ENCODE results near the gene LTC4S. TPM values are rescaled to one million over a fixed set of nuclear protein-coding genes. Genes with fewer than 3 reads are reported as not detected.

Gene LTC4S
- total and polyA plus RNA-seq, 2 experiments from 2014 or later: 3.7 TPM; not detected in 1

DNA sequence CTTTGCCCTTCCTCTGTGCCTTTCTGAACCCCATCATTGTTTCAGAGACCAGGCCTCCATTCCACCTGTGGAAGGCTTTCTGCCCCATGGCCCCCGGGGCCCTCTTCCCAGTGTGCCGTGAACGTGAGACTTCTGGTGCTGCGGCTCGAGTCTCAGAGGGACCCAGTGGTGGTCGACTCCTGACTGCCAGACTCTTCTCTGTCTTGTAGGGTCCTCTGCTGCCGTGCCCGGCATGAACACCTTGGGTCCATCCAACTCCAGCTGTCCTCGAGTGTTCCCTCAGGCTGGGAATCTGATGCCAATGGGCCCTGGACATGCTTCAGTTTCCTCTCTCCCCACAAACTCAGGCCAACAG, 20.1 kb upstream of the LTC4S start:
- no peak for DNase-seq (ENCODE audit: low spot score)
- Histone ChIP-seq H3K79me2 (peaks cover 12% of the 10 kb centered on the region), H3K4me1 (ENCODE audit: insufficient read depth) (no peaks in the 10 kb centered on the region), H3K9me3 (ENCODE audit: low read depth) (no peaks in the 10 kb centered on the region), H3K4me2 (no peak overlapping the region), H4K20me1 (ENCODE audit: insufficient read depth, poor library complexity, severe bottlenecking) (peaks cover 4% of the 10 kb centered on the region), H3K36me3 (replicated peaks; ENCODE audit: insufficient read depth, low read depth) (no peaks in the 10 kb centered on the region), H3K27me3 (no peaks in the 10 kb centered on the region), H3K4me3 (no peak overlapping the region), H3K9me2 (replicated peaks; ENCODE audit: insufficient read depth) (no peaks in the 10 kb centered on the region), H2AFZ (no peak overlapping the region), H3K27ac (no peak overlapping the region)
- 86% methylated on average over 9 of the region's 9 CpGs for WGBS (ENCODE audit: low lambda C conversion rate, missing lambda C conversion rate)
- TF ChIP-seq, protein P1, sequence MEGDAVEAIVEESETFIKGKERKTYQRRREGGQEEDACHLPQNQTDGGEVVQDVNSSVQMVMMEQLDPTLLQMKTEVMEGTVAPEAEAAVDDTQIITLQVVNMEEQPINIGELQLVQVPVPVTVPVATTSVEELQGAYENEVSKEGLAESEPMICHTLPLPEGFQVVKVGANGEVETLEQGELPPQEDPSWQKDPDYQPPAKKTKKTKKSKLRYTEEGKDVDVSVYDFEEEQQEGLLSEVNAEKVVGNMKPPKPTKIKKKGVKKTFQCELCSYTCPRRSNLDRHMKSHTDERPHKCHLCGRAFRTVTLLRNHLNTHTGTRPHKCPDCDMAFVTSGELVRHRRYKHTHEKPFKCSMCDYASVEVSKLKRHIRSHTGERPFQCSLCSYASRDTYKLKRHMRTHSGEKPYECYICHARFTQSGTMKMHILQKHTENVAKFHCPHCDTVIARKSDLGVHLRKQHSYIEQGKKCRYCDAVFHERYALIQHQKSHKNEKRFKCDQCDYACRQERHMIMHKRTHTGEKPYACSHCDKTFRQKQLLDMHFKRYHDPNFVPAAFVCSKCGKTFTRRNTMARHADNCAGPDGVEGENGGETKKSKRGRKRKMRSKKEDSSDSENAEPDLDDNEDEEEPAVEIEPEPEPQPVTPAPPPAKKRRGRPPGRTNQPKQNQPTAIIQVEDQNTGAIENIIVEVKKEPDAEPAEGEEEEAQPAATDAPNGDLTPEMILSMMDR (IDR thresholded peaks at IDR 0.05; ENCODE audit: poor library complexity): no peak
- TF ChIP-seq EZH2phosphoT487 (IDR thresholded peaks at IDR 0.05; ENCODE audit: low read depth, severe bottlenecking, unreplicated experiment) (no peak), EZH2 (IDR thresholded peaks at IDR 0.05; ENCODE audit: borderline replicate concordance) (no peak)

DNA sequence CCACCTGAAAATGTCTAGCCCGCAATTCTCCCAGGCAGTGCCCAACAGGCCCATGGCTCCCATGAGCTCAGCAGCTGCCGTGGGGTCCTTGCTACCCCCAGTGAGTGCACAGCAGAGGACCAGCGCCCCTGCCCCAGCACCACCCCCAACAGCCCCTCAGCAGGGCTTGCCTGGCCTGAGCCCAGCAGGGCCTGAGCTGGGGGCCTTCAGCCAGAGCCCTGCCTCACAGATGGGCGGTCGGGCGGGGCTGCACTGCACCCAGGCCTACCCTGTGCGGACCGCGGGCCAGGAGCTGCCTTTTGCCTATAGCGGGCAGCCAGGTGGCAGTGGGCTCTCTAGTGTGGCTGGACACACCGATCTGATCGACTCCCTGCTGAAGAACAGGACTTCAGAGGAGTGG, 19.3 kb upstream of the LTC4S start:
- Histone ChIP-seq H3K9me3 (ENCODE audit: low read depth) (no peaks in the 10 kb centered on the region), H3K4me1 (ENCODE audit: insufficient read depth) (no peaks in the 10 kb centered on the region), H3K9me2 (replicated peaks; ENCODE audit: insufficient read depth) (no peaks in the 10 kb centered on the region), H3K36me3 (replicated peaks; ENCODE audit: insufficient read depth, low read depth) (no peaks in the 10 kb centered on the region), H4K20me1 (ENCODE audit: insufficient read depth, poor library complexity, severe bottlenecking) (no peaks in the 10 kb centered on the region), H3K27ac (no peak overlapping the region), H2AFZ (no peak overlapping the region), H3K79me2 (peaks cover 6% of the 10 kb centered on the region), H3K27me3 (no peaks in the 10 kb centered on the region), H3K4me2 (no peak overlapping the region), H3K4me3 (no peak overlapping the region)
- TF ChIP-seq EZH2phosphoT487 (IDR thresholded peaks at IDR 0.05; ENCODE audit: low read depth, severe bottlenecking, unreplicated experiment) (no peak), EZH2 (IDR thresholded peaks at IDR 0.05; ENCODE audit: borderline replicate concordance) (no peak)
- TF ChIP-seq, protein P1 (IDR thresholded peaks at IDR 0.05; ENCODE audit: poor library complexity): no peak
- no peak for DNase-seq (ENCODE audit: low spot score)
- WGBS (ENCODE audit: low lambda C conversion rate, missing lambda C conversion rate): 97% methylated on average over 12 of the region's 12 CpGs

DNA sequence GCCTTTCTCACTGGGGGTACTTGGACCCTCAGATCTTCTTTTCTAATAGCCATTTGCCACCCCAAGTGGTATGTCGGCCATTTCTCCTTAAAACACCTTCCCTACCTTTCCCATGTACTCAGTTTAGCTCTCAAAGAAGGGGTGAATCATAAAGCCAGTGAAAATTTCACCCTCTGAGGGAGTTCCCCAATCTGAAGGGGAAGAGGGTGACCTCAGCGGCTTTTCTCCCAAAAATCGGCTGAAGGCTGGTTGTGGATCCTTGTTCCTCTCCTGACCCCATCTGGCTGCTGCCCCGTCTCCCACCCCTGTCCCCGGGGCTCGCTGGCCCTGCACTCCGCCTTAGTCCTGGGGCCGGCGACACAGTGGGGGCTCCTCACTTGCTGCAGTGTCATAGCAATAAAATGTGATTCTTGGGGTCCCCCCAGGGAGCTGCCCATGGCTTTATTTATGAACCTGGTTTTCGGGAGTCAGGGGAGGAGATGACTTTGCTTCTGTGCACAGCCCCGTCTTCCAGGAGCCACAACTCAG, 17.3 kb upstream of the LTC4S start:
- 98% methylated on average over 11 of the region's 11 CpGs for WGBS (ENCODE audit: low lambda C conversion rate, missing lambda C conversion rate)
- Histone ChIP-seq H3K27me3 (no peaks in the 10 kb centered on the region), H3K4me3 (no peak overlapping the region), H3K79me2 (no peaks in the 10 kb centered on the region), H4K20me1 (ENCODE audit: insufficient read depth, poor library complexity, severe bottlenecking) (no peaks in the 10 kb centered on the region), H3K4me1 (ENCODE audit: insufficient read depth) (no peaks in the 10 kb centered on the region), H2AFZ (no peak overlapping the region), H3K9me2 (replicated peaks; ENCODE audit: insufficient read depth) (no peaks in the 10 kb centered on the region), H3K27ac (no peak overlapping the region), H3K9me3 (ENCODE audit: low read depth) (no peaks in the 10 kb centered on the region), H3K36me3 (replicated peaks; ENCODE audit: insufficient read depth, low read depth) (no peaks in the 10 kb centered on the region), H3K4me2 (no peak overlapping the region)
- DNase-seq (ENCODE audit: low spot score): no peak
- TF ChIP-seq EZH2phosphoT487 (IDR thresholded peaks at IDR 0.05; ENCODE audit: low read depth, severe bottlenecking, unreplicated experiment) (no peak), EZH2 (IDR thresholded peaks at IDR 0.05; ENCODE audit: borderline replicate concordance) (no peak)
- TF ChIP-seq, protein P1 (IDR thresholded peaks at IDR 0.05; ENCODE audit: poor library complexity): no peak

DNA sequence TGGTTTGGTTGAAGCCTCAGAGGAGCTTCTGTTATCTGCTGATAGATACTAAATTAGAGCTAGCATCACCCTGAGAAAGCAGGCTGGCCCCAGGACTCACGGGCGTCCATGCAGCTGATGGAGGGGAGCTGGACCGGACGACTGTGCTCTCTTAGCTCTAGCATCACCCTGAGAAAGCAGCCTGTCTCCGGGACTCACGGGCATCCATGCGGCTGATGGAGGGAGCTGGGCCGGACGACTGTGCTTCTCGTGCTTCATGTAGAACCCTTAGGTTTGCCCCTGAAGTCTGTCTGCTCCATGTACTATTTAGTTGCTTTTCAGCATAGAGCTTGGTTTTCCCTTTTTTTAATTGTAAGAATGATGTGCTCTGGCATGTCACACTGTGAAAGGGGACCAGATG, 16.3 kb upstream of the LTC4S start:
- WGBS (ENCODE audit: low lambda C conversion rate, missing lambda C conversion rate): 92% methylated on average over 10 of the region's 10 CpGs
- no peak for DNase-seq (ENCODE audit: low spot score)
- no peaks in the 10 kb centered on the region for H3K79me2 ChIP-seq
- H3K4me3 ChIP-seq: no peak overlapping the region
- no peak overlapping the region for H3K4me2 ChIP-seq
- H3K4me1 ChIP-seq (ENCODE audit: insufficient read depth): no peaks in the 10 kb centered on the region
- TF ChIP-seq, protein P1 (IDR thresholded peaks at IDR 0.05; ENCODE audit: poor library complexity): no peak
- H3K27me3 ChIP-seq: no peaks in the 10 kb centered on the region
- H4K20me1 ChIP-seq (ENCODE audit: insufficient read depth, poor library complexity, severe bottlenecking): no peaks in the 10 kb centered on the region
- no peaks in the 10 kb centered on the region for H3K9me3 ChIP-seq (ENCODE audit: low read depth)
- no peaks in the 10 kb centered on the region for H3K36me3 ChIP-seq (replicated peaks; ENCODE audit: insufficient read depth, low read depth)
- H3K27ac ChIP-seq: no peak overlapping the region
- no peaks in the 10 kb centered on the region for H3K9me2 ChIP-seq (replicated peaks; ENCODE audit: insufficient read depth)
- no peak overlapping the region for H2AFZ ChIP-seq

Data from hepatocyte (in vitro differentiated cells).